ENCODE data around the gene TGFBR3. TPM values are rescaled to one million over a fixed set of nuclear protein-coding genes. Genes with fewer than 3 reads are reported as not detected.

TGFBR3 gene
- total RNA-seq, 1 donor from 2014 or later, result 2.5 TPM

- Histone ChIP-seq H3K9me3 (ENCODE audit: insufficient read depth, low read depth, low read length) (no peaks in the 10 kb centered on the region), H3K4me2 (ENCODE audit: low read length) (no peak overlapping the region), H3K79me2 (ENCODE audit: insufficient read depth, low read length) (no peaks in the 10 kb centered on the region), H3K27ac (ENCODE audit: low read depth, low read length) (no peak overlapping the region), H3K9ac (ENCODE audit: low read length) (no peak overlapping the region), H3K4me1 (ENCODE audit: insufficient read depth, low read length) (no peaks in the 10 kb centered on the region), H3K36me3 (ENCODE audit: insufficient read depth, low read length) (no peaks in the 10 kb centered on the region), H3K4me3 (ENCODE audit: insufficient read depth, low read depth, low read length) (no peak overlapping the region), H2AFZ (ENCODE audit: low read depth, low read length) (no peak overlapping the region), H4K20me1 (ENCODE audit: insufficient read depth, low read length) (no peaks in the 10 kb centered on the region), H3K27me3 (ENCODE audit: insufficient read depth, low read length) (no peaks in the 10 kb centered on the region)
- TF ChIP-seq CTCF (IDR thresholded peaks at IDR 0.05; ENCODE audit: insufficient read depth, low read depth, low read length) (no peak), EZH2 (IDR thresholded peaks at IDR 0.05; ENCODE audit: insufficient read depth, low read length) (no peak)
- Mint-ChIP-seq H3K36me3 (ENCODE audit: low read depth, unreplicated experiment) (no peaks in the 10 kb centered on the region), H3K27me3 (ENCODE audit: low read depth, unreplicated experiment) (peaks cover 21% of the 10 kb centered on the region), H3K4me3 (ENCODE audit: unreplicated experiment) (no peak overlapping the region), H3K4me1 (ENCODE audit: low read depth, unreplicated experiment) (no peaks in the 10 kb centered on the region), H3K9me3 (ENCODE audit: unreplicated experiment) (no peaks in the 10 kb centered on the region), H3K27ac (ENCODE audit: unreplicated experiment) (no peak overlapping the region)
- DNase-seq (ENCODE audit: low read depth) (no peak), FAIRE-seq (no peak)
Measured at GRCh38 chr1:91827087-91827458, 58.9 kb downstream of the TGFBR3 start.

DNA sequence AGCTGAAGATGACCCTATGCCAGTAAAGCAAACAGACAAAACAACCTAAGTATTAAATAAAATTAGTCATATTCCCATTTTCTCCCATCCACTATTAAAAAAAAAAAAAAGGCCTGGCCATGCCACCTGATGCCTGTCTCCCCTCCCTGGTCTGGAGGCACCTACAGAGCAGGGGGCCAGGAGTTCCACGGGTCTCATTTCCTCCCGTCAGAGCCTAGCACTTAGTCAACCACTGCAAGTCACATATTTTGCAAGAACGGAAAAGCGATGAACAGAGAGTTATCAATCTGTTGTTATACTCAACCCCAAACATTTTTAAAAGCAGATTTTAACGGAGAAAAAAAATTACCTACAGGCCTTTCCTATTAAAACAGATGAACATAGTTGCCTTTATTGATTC, 59.3 kb downstream of the TGFBR3 start:
- Histone ChIP-seq H3K9ac (ENCODE audit: low read length) (no peak overlapping the region), H3K27me3 (ENCODE audit: insufficient read depth, low read length) (no peaks in the 10 kb centered on the region), H4K20me1 (ENCODE audit: insufficient read depth, low read length) (no peaks in the 10 kb centered on the region), H3K27ac (ENCODE audit: low read depth, low read length) (no peak overlapping the region), H3K4me3 (ENCODE audit: insufficient read depth, low read depth, low read length) (no peak overlapping the region), H3K9me3 (ENCODE audit: insufficient read depth, low read depth, low read length) (no peaks in the 10 kb centered on the region), H2AFZ (ENCODE audit: low read depth, low read length) (no peak overlapping the region), H3K36me3 (ENCODE audit: insufficient read depth, low read length) (no peaks in the 10 kb centered on the region), H3K4me2 (ENCODE audit: low read length) (no peak overlapping the region), H3K79me2 (ENCODE audit: insufficient read depth, low read length) (no peaks in the 10 kb centered on the region), H3K4me1 (ENCODE audit: insufficient read depth, low read length) (no peaks in the 10 kb centered on the region)
- FAIRE-seq, result no peak
- Mint-ChIP-seq H3K36me3 (ENCODE audit: low read depth, unreplicated experiment) (no peaks in the 10 kb centered on the region), H3K4me3 (ENCODE audit: unreplicated experiment) (no peak overlapping the region), H3K9me3 (ENCODE audit: unreplicated experiment) (no peaks in the 10 kb centered on the region), H3K4me1 (ENCODE audit: low read depth, unreplicated experiment) (no peaks in the 10 kb centered on the region), H3K27me3 (ENCODE audit: low read depth, unreplicated experiment) (peaks cover 21% of the 10 kb centered on the region), H3K27ac (ENCODE audit: unreplicated experiment) (no peak overlapping the region)
- TF ChIP-seq CTCF (IDR thresholded peaks at IDR 0.05; ENCODE audit: insufficient read depth, low read depth, low read length), result no peak
- TF ChIP-seq EZH2 (IDR thresholded peaks at IDR 0.05; ENCODE audit: insufficient read depth, low read length), result no peak
- no peak for DNase-seq (ENCODE audit: low read depth)

GRCh38 chr1:91826248-91826647, 59.7 kb downstream of the TGFBR3 start:
- H3K9me3 Mint-ChIP-seq (ENCODE audit: unreplicated experiment), result no peaks in the 10 kb centered on the region
- Histone ChIP-seq H3K4me1 (ENCODE audit: insufficient read depth, low read length) (no peaks in the 10 kb centered on the region), H3K9me3 (ENCODE audit: insufficient read depth, low read depth, low read length) (no peaks in the 10 kb centered on the region), H3K36me3 (ENCODE audit: insufficient read depth, low read length) (no peaks in the 10 kb centered on the region), H3K4me2 (ENCODE audit: low read length) (no peak overlapping the region), H3K79me2 (ENCODE audit: insufficient read depth, low read length) (no peaks in the 10 kb centered on the region), H3K4me3 (ENCODE audit: insufficient read depth, low read depth, low read length) (no peak overlapping the region), H3K9ac (ENCODE audit: low read length) (no peak overlapping the region), H3K27ac (ENCODE audit: low read depth, low read length) (no peak overlapping the region), H2AFZ (ENCODE audit: low read depth, low read length) (no peak overlapping the region), H3K27me3 (ENCODE audit: insufficient read depth, low read length) (no peaks in the 10 kb centered on the region), H4K20me1 (ENCODE audit: insufficient read depth, low read length) (no peaks in the 10 kb centered on the region)
- DNase-seq (ENCODE audit: low read depth) (no peak), FAIRE-seq (no peak)
- H3K27ac Mint-ChIP-seq (ENCODE audit: unreplicated experiment), result no peak overlapping the region
- H3K4me1 Mint-ChIP-seq (ENCODE audit: low read depth, unreplicated experiment), result no peaks in the 10 kb centered on the region
- H3K36me3 Mint-ChIP-seq (ENCODE audit: low read depth, unreplicated experiment), result no peaks in the 10 kb centered on the region
- peaks cover 21% of the 10 kb centered on the region for H3K27me3 Mint-ChIP-seq (ENCODE audit: low read depth, unreplicated experiment)
- no peak for TF ChIP-seq CTCF (IDR thresholded peaks at IDR 0.05; ENCODE audit: insufficient read depth, low read depth, low read length)
- TF ChIP-seq EZH2 (IDR thresholded peaks at IDR 0.05; ENCODE audit: insufficient read depth, low read length), result no peak
- H3K4me3 Mint-ChIP-seq (ENCODE audit: unreplicated experiment), result no peak overlapping the region

Measured in astrocyte (in vitro differentiated cells and primary cell).